ENCODE measurements around the gene PSME4. TPM values are rescaled to one million over a fixed set of nuclear protein-coding genes. Genes with fewer than 3 reads are reported as not detected.

PSME4 gene
- total and polyA plus RNA-seq, 11 donors: 30.8 to 110 (median 59.9) TPM

DNA sequence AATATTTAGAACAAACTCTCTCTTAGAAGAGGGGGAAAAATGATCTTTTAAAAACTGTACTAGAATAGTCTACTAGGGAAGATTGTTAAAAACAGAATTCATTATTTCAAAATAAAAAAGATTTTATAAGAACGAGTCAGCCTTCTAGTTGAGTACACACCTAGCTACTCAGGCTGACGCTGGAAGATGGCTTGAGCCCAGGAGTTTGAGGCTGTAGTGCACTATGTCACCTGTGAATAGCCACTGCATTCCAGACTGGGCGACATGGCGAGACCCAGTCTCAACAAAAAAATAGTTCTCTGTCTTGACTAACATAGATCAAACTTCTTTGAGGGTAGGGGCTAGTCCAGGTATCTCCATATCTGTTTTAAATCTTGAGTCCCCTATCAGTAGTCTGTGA lies 150.1 kb downstream of the PSME4 start:
- Histone ChIP-seq H3K9me3 (no peaks in the 10 kb centered on the region), H3K4me3 (no peak overlapping the region), H3K36me3 (peaks cover 0 to 52% (median 40%) of the 10 kb centered on the region in 9 donors), H3K27ac (no peak overlapping the region), H3K4me1 (no peaks in the 10 kb centered on the region), H3K27me3 (no peaks in the 10 kb centered on the region)
- no peak for DNase-seq
- 91 to 96% (median 92%) methylated on average over 4 of the region's 4 CpGs for WGBS, 4 donors
- peak in 1 of 4 donors; percentile 45 for ATAC-seq
- intact Hi-C loops (cut with DNase I): no loop called here
- TF ChIP-seq POLR2A (IDR thresholded peaks at IDR 0.05): no peak
- TF ChIP-seq, protein P1, sequence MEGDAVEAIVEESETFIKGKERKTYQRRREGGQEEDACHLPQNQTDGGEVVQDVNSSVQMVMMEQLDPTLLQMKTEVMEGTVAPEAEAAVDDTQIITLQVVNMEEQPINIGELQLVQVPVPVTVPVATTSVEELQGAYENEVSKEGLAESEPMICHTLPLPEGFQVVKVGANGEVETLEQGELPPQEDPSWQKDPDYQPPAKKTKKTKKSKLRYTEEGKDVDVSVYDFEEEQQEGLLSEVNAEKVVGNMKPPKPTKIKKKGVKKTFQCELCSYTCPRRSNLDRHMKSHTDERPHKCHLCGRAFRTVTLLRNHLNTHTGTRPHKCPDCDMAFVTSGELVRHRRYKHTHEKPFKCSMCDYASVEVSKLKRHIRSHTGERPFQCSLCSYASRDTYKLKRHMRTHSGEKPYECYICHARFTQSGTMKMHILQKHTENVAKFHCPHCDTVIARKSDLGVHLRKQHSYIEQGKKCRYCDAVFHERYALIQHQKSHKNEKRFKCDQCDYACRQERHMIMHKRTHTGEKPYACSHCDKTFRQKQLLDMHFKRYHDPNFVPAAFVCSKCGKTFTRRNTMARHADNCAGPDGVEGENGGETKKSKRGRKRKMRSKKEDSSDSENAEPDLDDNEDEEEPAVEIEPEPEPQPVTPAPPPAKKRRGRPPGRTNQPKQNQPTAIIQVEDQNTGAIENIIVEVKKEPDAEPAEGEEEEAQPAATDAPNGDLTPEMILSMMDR (IDR thresholded peaks at IDR 0.05): no peak

DNA sequence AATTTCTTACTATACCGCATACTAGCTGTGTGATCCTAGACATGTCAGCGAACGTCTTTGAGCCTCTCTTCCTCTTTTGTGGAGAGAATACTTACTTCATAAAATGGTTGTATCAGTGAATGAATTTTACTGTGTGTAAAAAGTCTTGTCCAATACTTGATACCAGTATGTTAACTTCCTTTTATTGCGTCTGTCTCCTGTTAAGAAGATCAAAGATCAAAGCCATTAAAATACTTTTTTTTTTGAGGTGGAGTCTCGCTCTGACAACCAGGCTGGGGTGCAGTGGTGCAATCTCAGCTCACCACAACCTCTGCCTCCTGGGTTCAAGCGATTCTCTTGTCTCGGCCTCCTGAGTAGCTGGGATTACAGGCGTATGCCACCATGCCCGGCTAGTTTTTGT lies 150.7 kb downstream of the PSME4 start:
- no peak overlapping the region for H3K4me3 ChIP-seq
- WGBS, 4 donors: 91 to 94% (median 92%) methylated on average over 9 of the region's 9 CpGs
- ATAC-seq: no peak
- H3K4me1 ChIP-seq: no peaks in the 10 kb centered on the region
- H3K36me3 ChIP-seq: peaks cover 0 to 58% (median 46%) of the 10 kb centered on the region in 9 donors
- no peaks in the 10 kb centered on the region for H3K27me3 ChIP-seq
- intact Hi-C loops (cut with DNase I): no loop called here
- H3K27ac ChIP-seq: no peak overlapping the region
- TF ChIP-seq POLR2A (IDR thresholded peaks at IDR 0.05): no peak
- TF ChIP-seq, protein P1 (IDR thresholded peaks at IDR 0.05): no peak
- no peak for DNase-seq
- H3K9me3 ChIP-seq: no peaks in the 10 kb centered on the region

DNA sequence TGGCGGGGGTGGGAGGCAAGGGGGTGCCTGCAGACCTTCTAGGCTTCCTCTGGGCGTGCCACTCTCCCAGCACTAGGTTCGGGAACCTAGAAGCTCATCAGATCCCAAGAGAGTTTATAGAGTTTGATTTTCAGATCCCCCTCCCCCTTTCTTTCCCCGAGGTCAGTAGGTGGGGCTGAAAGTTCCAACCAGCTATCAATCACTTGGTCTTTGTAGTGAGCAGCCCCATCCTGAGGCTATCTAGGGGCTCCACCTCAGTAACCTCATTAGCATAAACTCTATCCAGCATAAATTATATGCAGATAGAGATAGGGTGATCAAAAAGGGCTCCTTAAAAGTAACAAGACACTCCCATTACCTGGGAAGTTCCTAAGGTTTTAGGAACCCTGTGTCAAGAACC lies 151.2 kb downstream of the PSME4 start:
- H3K4me3 ChIP-seq: no peak overlapping the region
- no peaks in the 10 kb centered on the region for H3K4me1 ChIP-seq
- TF ChIP-seq, protein P1 (IDR thresholded peaks at IDR 0.05): no peak
- no peak for TF ChIP-seq POLR2A (IDR thresholded peaks at IDR 0.05)
- intact Hi-C loops (cut with DNase I): no loop called here
- H3K36me3 ChIP-seq: peaks cover 0 to 62% (median 50%) of the 10 kb centered on the region in 9 donors
- H3K9me3 ChIP-seq: no peaks in the 10 kb centered on the region
- H3K27me3 ChIP-seq: no peaks in the 10 kb centered on the region
- H3K27ac ChIP-seq: no peak overlapping the region
- ATAC-seq: peak in 1 of 4 donors; percentile 19
- 76 to 90% (median 88%) methylated on average over 4 of the region's 4 CpGs for WGBS, 4 donors
- no peak for DNase-seq

DNA sequence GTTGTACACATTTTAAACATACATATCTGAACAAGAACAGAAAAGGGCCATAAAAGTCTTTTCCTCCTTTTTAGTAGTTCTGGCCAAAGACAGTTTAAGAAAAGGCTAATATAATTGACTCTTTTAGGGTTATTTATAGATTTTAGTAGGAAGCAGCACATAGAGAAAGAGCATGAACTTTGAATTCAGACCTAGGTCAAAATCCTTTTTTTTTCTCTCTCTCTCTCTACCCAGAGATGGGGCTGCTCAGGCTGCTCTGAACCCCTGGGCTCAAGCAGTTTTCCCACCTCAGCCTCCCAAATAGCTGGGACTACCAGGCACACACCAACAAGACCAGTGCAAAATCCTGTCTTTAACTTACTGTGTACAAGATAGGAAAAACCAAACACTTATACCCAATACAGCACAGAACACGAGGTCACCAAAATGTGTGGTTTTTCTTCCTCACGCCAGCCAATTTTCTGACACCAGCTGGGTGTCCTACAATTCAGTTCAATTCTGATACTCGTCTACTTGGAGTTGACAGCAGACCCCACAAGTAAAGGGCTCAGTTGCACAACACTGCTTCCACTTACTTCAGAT lies 151.8 kb downstream of the PSME4 start:
- Histone ChIP-seq H3K36me3 (peaks cover 0 to 69% (median 57%) of the 10 kb centered on the region in 9 donors), H3K27ac (no peak overlapping the region), H3K4me3 (no peak overlapping the region), H3K9me3 (no peaks in the 10 kb centered on the region), H3K27me3 (no peaks in the 10 kb centered on the region), H3K4me1 (no peaks in the 10 kb centered on the region)
- 90 to 97% (median 93%) methylated on average over 3 of the region's 3 CpGs for WGBS, 4 donors
- DNase-seq (no peak), ATAC-seq (no peak)
- intact Hi-C loops (cut with DNase I): no loop called here
- TF ChIP-seq POLR2A (IDR thresholded peaks at IDR 0.05): no peak
- TF ChIP-seq, protein P1 (IDR thresholded peaks at IDR 0.05): no peak

Small RNAs within 50 kb of the gene (microRNA-seq; reads per million reads assigned to microRNA genes)
- 0.38 to 1.5 (median 0.51) reads per million in 4 donors for gene MIR3682

Other genes starting within 250 kb of the PSME4 start
- 1 to 10 TPM; 1.4 to 6.0 (median 2.9) TPM for gene CHAC2, start 203.2 kb downstream of the PSME4 start, total RNA-seq
- gene CHAC2, start 203.2 kb downstream of the PSME4 start, polyA plus RNA-seq: 10 to 100 TPM in 1 of 2 donors, 1 to 10 TPM in 1; 4.2 to 10.1 TPM
- 10 to 100 TPM in 5 of 9 donors, 1 to 10 TPM in 4; 7.0 to 18.0 (median 11.6) TPM for gene ASB3, start 184.0 kb downstream of the PSME4 start, total RNA-seq
- 1 to 10 TPM; 4.2 to 6.7 TPM for gene ASB3, start 184.0 kb downstream of the PSME4 start, polyA plus RNA-seq
- gene ERLEC1, start 183.9 kb downstream of the PSME4 start, total RNA-seq: 10 to 100 TPM; 32.3 to 49.8 (median 42.7) TPM
- gene ERLEC1, start 183.9 kb downstream of the PSME4 start, polyA plus RNA-seq: 10 to 100 TPM; 14.6 to 63.6 TPM
- 1 to 10 TPM in 7 of 9 donors, under 1 TPM in 2; 0.67 to 2.2 (median 1.2) TPM for gene GPR75, start 111.0 kb downstream of the PSME4 start, total RNA-seq
- under 1 TPM; 0.84 to 0.98 TPM for gene GPR75, start 111.0 kb downstream of the PSME4 start, polyA plus RNA-seq
- 10 to 100 TPM; 39.7 to 83.1 (median 53.2) TPM for gene ACYP2, start 144.6 kb upstream of the PSME4 start, total RNA-seq
- gene ACYP2, start 144.6 kb upstream of the PSME4 start, polyA plus RNA-seq: 100 to 1,000 TPM in 1 of 2 donors, 10 to 100 TPM in 1; 42.0 to 107 TPM